Lung (tissue), 12 donors: Measurements from ENCODE around the gene CREG1. TPM values are rescaled to one million over a fixed set of nuclear protein-coding genes. Genes with fewer than 3 reads are reported as not detected.
"Not testable (repeated sequence)": the region's sequence is repeated elsewhere in the genome, so short reads cannot be mapped to it uniquely, and the experiment has no call there.

ENCODE experiments used
- ATAC-seq: fragments of 200-7000 bp; cut with Tn5 transposase; one replicate; pipeline ENCODE4 v1.9.1; 2020; ENCODE audit warnings: moderate number of reproducible peaks; ENCODE audit not compliant: insufficient read depth, low FRiP score
- DNase-seq, 3 donors: peaks; one replicate each; pipeline ENCODE4 v3.0.0-alpha.2; 2013 to 2017
- H3K27ac ChIP-seq, 2 donors: one replicate each; pipeline ENCODE4 v1.5.1; 2013; ENCODE audit warnings: mild to moderate bottlenecking in 2 of 2, moderate library complexity in 2 of 2, control low read depth in 1 of 2, inconsistent platforms in 1 of 2, low read depth in 1 of 2, low read length in 1 of 2
- H3K27me3 ChIP-seq, 3 donors: one replicate each; pipeline ENCODE4 v1.5.1; 2013; ENCODE audit warnings: low read length in 2 of 3; ENCODE audit not compliant: control insufficient read depth in 3 of 3, insufficient read depth in 3 of 3
- H3K36me3 ChIP-seq, 4 donors: one replicate each; pipeline ENCODE4 v1.5.1; 2013; ENCODE audit warnings: low read length in 4 of 4, mild to moderate bottlenecking in 1 of 4, moderate library complexity in 1 of 4; ENCODE audit not compliant: control insufficient read depth in 4 of 4, insufficient read depth in 4 of 4
- H3K4me1 ChIP-seq, 5 donors: one replicate each; pipeline ENCODE4 v1.5.1; 2013; ENCODE audit warnings: low read length in 5 of 5, mild to moderate bottlenecking in 2 of 5, moderate library complexity in 1 of 5; ENCODE audit not compliant: control insufficient read depth in 5 of 5, insufficient read depth in 5 of 5
- H3K4me3 ChIP-seq: one replicate; pipeline ENCODE4 v1.5.1; 2013; ENCODE audit warnings: mild to moderate bottlenecking, control low read depth, moderate library complexity
- H3K9ac ChIP-seq, 2 donors: one replicate each; pipeline ENCODE4 v1.5.1; 2013; ENCODE audit warnings: low read length in 2 of 2, control low read depth in 1 of 2; ENCODE audit not compliant: insufficient read depth in 1 of 2
- H3K9me3 ChIP-seq, 4 donors: one replicate each; pipeline ENCODE4 v1.5.1; 2013; ENCODE audit warnings: low read length in 3 of 4, mild to moderate bottlenecking in 1 of 4, moderate library complexity in 1 of 4; ENCODE audit not compliant: control insufficient read depth in 4 of 4, insufficient read depth in 3 of 4
- CTCF ChIP-seq: IDR thresholded peaks from 2 replicates; pipeline ENCODE4 v1.5.1; 2012; ENCODE audit warnings: mild to moderate bottlenecking; ENCODE audit errors: control extremely low read depth, extremely low read depth
- WGBS, 2 donors: extraction: QIAGEN DNeasy Blood & Tissue Kit; methylation state at CpG; one replicate each; pipeline ENCODE4 v1.1.7; 2013; 5-methylcytosine and 5-hydroxymethylcytosine counted together
- polyA plus RNA-seq, 2 donors: library from polyadenylated mRNA; stranded (reverse); fragments of 200-250 nt; gene quantifications; one replicate each; pipeline ENCODE4 v1.2.1, GENCODE V29; 2013
- total RNA-seq, 2 donors: library from RNA; depleted of rRNA in 1 of 2; stranded (reverse); fragments of >200 nt in 1 of 2; gene quantifications; one replicate each; pipeline ENCODE4 v1.2.1, GENCODE V29; 2014 to 2021
- donor health status: control.
- donor health status: control.
- donor health status: Bipolar disorder and iron deficiency.
- donor health status: healthy.
- donor health status: DM: yes; HTN: yes; CAD: no.

Gene CREG1
- total and polyA plus RNA-seq, 4 donors, result 93.8 to 159 (median 116) TPM

GRCh38 chr1:167579986-167580385, 26.4 kb upstream of the CREG1 start:
- no peak for ATAC-seq
- no peaks in the 10 kb centered on the region for H3K9me3 ChIP-seq
- H3K9ac ChIP-seq, result no peak overlapping the region
- 80 to 93% methylated on average over 4 of the region's 4 CpGs for WGBS, 2 donors
- H3K4me1 ChIP-seq, result no peaks in the 10 kb centered on the region
- no peak overlapping the region for H3K27ac ChIP-seq
- H3K27me3 ChIP-seq, result peaks cover 0 to 3% (median 0%) of the 10 kb centered on the region in 3 donors
- no peaks in the 10 kb centered on the region for H3K36me3 ChIP-seq
- DNase-seq, result no peak
- no peak overlapping the region for H3K4me3 ChIP-seq
- no peak for TF ChIP-seq CTCF

- H3K36me3 ChIP-seq, result no peaks in the 10 kb centered on the region
- peaks cover 0 to 3% (median 0%) of the 10 kb centered on the region in 3 donors for H3K27me3 ChIP-seq
- WGBS, 2 donors, result 79 to 88% methylated on average over 2 of the region's 2 CpGs
- no peak overlapping the region for H3K4me3 ChIP-seq
- TF ChIP-seq CTCF, result no peak
- DNase-seq (no peak), ATAC-seq (no peak)
- no peaks in the 10 kb centered on the region for H3K9me3 ChIP-seq
- H3K27ac ChIP-seq, result no peak overlapping the region
- H3K9ac ChIP-seq, result no peak overlapping the region
- no peaks in the 10 kb centered on the region for H3K4me1 ChIP-seq
These were observed 25.5 kb upstream of the CREG1 start for GRCh38 chr1:167578939-167579521.

- H3K4me1 ChIP-seq, result no peaks in the 10 kb centered on the region
- peaks cover 0 to 2% (median 0%) of the 10 kb centered on the region in 4 donors for H3K9me3 ChIP-seq
- H3K27ac ChIP-seq, result no peak overlapping the region
- H3K9ac ChIP-seq, result no peak overlapping the region
- H3K36me3 ChIP-seq, result no peaks in the 10 kb centered on the region
- no peak for DNase-seq
- 85 to 87% methylated on average over 13 of the region's 13 CpGs for WGBS, 2 donors
- H3K27me3 ChIP-seq, result no peaks in the 10 kb centered on the region
- H3K4me3 ChIP-seq, result no peak overlapping the region
- no peak for TF ChIP-seq CTCF
- no peak for ATAC-seq
These were observed 22.1 kb upstream of the CREG1 start for GRCh38 chr1:167575649-167576048.

GRCh38 chr1:167573035-167573434, 19.5 kb upstream of the CREG1 start:
- Histone ChIP-seq H3K4me1 (no peaks in the 10 kb centered on the region), H3K36me3 (no peaks in the 10 kb centered on the region), H3K9ac (no peak overlapping the region), H3K9me3 (peaks cover 0 to 2% (median 0%) of the 10 kb centered on the region in 4 donors), H3K27me3 (no peaks in the 10 kb centered on the region), H3K4me3 (no peak overlapping the region), H3K27ac (no peak overlapping the region)
- no peak for TF ChIP-seq CTCF
- DNase-seq (no peak), ATAC-seq (no peak)
- WGBS, 2 donors, result 66 to 88% methylated on average over 2 of the region's 2 CpGs

GRCh38 chr1:167570712-167571111, 17.1 kb upstream of the CREG1 start:
- H3K36me3 ChIP-seq, H3K4me3 ChIP-seq, H3K27me3 ChIP-seq, ATAC-seq, H3K9ac ChIP-seq, H3K27ac ChIP-seq, H3K9me3 ChIP-seq, H3K4me1 ChIP-seq, DNase-seq: not testable (repeated sequence)
- WGBS, 2 donors, result 91 to 93% methylated on average over 6 of the region's 6 CpGs
